Measurements from ENCODE around the gene ZNF747.

The ZNF747 gene

GRCh38 chr16:30533748-30534367 lies 800 bp downstream of the ZNF747 start:
- TF ChIP-seq CTCF (IDR thresholded peaks at IDR 0.05; ENCODE audit: low read depth, low read length): no peak
- no peak for DNase-seq (ENCODE audit: low read depth, low spot score)
- in situ Hi-C loops (cut with HindIII; ENCODE audit: low sequenced_read_pairs): no loop called here
- H3K4me3 ChIP-seq (ENCODE audit: low read depth, low read length): peak overlapping the region; percentile 73

GRCh38 chr16:30533146-30533522 lies 1.5 kb downstream of the ZNF747 start:
- TF ChIP-seq CTCF (IDR thresholded peaks at IDR 0.05; ENCODE audit: low read depth, low read length): no peak
- no peak for DNase-seq (ENCODE audit: low read depth, low spot score)
- in situ Hi-C loops (cut with HindIII; ENCODE audit: low sequenced_read_pairs): no loop called here
- H3K4me3 ChIP-seq (ENCODE audit: low read depth, low read length): no peak overlapping the region

- DNase-seq (ENCODE audit: low read depth, low spot score): no peak
- no peak overlapping the region for H3K4me3 ChIP-seq (ENCODE audit: low read depth, low read length)
- TF ChIP-seq CTCF (IDR thresholded peaks at IDR 0.05; ENCODE audit: low read depth, low read length): no peak
- in situ Hi-C loops (cut with HindIII; ENCODE audit: low sequenced_read_pairs): no loop called here
Observed at GRCh38 chr16:30532285-30533145, 2.1 kb downstream of the ZNF747 start.

GRCh38 chr16:30530163-30531037 lies 4.3 kb downstream of the ZNF747 start:
- no peak overlapping the region for H3K4me3 ChIP-seq (ENCODE audit: low read depth, low read length)
- in situ Hi-C loops (cut with HindIII; ENCODE audit: low sequenced_read_pairs): no loop called here
- TF ChIP-seq CTCF (IDR thresholded peaks at IDR 0.05; ENCODE audit: low read depth, low read length): no peak
- DNase-seq (ENCODE audit: low read depth, low spot score): no peak

GRCh38 chr16:30528799-30529457 lies 5.7 kb downstream of the ZNF747 start:
- H3K4me3 ChIP-seq (ENCODE audit: low read depth, low read length): no peak overlapping the region
- in situ Hi-C loops (cut with HindIII; ENCODE audit: low sequenced_read_pairs): no loop called here
- no peak for TF ChIP-seq CTCF (IDR thresholded peaks at IDR 0.05; ENCODE audit: low read depth, low read length)
- no peak for DNase-seq (ENCODE audit: low read depth, low spot score)

- no peak for TF ChIP-seq CTCF (IDR thresholded peaks at IDR 0.05; ENCODE audit: low read depth, low read length)
- in situ Hi-C loops (cut with HindIII; ENCODE audit: low sequenced_read_pairs): no loop called here
- peak overlapping the region; percentile 70 for H3K4me3 ChIP-seq (ENCODE audit: low read depth, low read length)
- no peak for DNase-seq (ENCODE audit: low read depth, low spot score)
Observed at GRCh38 chr16:30527635-30528178, 7.0 kb downstream of the ZNF747 start.

Measured in astrocyte of the spinal cord (primary cell).